Measurements from ENCODE around the gene FPR3.
A peak's percentile ranks its signal among the peaks of the same experiment; 100 is the strongest.

FPR3 gene

DNA sequence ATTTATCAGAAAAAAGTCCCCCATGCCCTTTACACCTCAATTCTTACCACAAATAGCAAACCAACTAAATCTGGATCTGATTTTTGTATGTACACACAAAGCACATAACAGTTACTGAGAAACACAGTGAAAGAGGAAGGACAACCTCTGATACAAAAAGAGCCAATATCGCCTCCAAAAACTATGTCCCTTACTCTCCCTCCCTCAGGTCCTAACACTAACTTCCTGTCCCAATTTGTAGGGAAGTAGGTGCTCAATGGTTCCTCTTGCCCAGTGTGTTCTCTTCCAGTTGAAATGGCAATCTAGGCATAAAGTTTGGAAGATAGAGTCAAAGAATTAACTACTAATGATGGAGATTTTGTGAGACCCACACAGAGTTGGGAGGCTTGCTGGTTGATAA lies 15.8 kb upstream of the FPR3 start:
- peaks cover 19% of the 10 kb centered on the region; the same call in 1 of the 2 replicates for H3K27me3 ChIP-seq (ENCODE audit: low read depth, low read length)
- no peak overlapping the region for H3K9ac ChIP-seq (ENCODE audit: low read length)
- peak overlapping the region; percentile 72 for H3K4me2 ChIP-seq (ENCODE audit: low read length)
- no peak for TF ChIP-seq EZH2phosphoT487 (IDR thresholded peaks at IDR 0.05; ENCODE audit: low read depth)
- TF ChIP-seq, protein P1, sequence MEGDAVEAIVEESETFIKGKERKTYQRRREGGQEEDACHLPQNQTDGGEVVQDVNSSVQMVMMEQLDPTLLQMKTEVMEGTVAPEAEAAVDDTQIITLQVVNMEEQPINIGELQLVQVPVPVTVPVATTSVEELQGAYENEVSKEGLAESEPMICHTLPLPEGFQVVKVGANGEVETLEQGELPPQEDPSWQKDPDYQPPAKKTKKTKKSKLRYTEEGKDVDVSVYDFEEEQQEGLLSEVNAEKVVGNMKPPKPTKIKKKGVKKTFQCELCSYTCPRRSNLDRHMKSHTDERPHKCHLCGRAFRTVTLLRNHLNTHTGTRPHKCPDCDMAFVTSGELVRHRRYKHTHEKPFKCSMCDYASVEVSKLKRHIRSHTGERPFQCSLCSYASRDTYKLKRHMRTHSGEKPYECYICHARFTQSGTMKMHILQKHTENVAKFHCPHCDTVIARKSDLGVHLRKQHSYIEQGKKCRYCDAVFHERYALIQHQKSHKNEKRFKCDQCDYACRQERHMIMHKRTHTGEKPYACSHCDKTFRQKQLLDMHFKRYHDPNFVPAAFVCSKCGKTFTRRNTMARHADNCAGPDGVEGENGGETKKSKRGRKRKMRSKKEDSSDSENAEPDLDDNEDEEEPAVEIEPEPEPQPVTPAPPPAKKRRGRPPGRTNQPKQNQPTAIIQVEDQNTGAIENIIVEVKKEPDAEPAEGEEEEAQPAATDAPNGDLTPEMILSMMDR (IDR thresholded peaks at IDR 0.05; ENCODE audit: low read depth, low read length), result no peak
- peaks cover 6% of the 10 kb centered on the region for H3K9me3 ChIP-seq (ENCODE audit: insufficient read depth, low read length)
- peak overlapping the region; percentile 36 for H3K27ac ChIP-seq (ENCODE audit: low read length)
- H4K20me1 ChIP-seq (ENCODE audit: insufficient read depth, low read length), result no peaks in the 10 kb centered on the region
- peak overlapping the region; percentile 32; the same call in 1 of the 2 replicates for H3K4me3 ChIP-seq (ENCODE audit: low read length)
- H3K4me1 ChIP-seq (ENCODE audit: low read length), result peaks cover 49% of the 10 kb centered on the region
- no peak overlapping the region for H2AFZ ChIP-seq (ENCODE audit: low read depth, low read length)
- H3K79me2 ChIP-seq (ENCODE audit: low read length), result no peaks in the 10 kb centered on the region
- no peaks in the 10 kb centered on the region for H3K36me3 ChIP-seq (replicated peaks; ENCODE audit: low read depth, low read length)

DNA sequence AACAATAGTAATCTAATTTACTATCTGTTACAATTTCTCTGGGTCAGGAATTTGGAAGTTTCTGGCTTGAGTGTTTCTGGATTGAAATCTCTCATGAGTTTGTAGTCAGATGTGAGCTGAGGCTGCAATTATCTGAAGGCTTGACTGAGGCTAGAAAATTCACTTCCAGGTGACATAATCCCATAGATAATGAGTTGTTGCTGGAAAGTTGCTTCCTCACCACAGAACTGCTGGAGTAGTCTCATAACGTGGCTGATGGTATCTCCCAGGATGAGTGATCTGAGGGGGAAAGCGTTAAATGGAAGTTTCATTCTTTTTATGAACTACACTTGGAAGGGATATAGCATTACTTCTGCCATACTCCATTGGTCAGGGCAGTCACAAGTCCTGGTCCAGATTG lies 15.3 kb upstream of the FPR3 start:
- Histone ChIP-seq H3K4me3 (ENCODE audit: low read length) (no peak overlapping the region), H3K79me2 (ENCODE audit: low read length) (no peaks in the 10 kb centered on the region), H3K9me3 (ENCODE audit: insufficient read depth, low read length) (peaks cover 6% of the 10 kb centered on the region), H3K27me3 (ENCODE audit: low read depth, low read length) (peaks cover 17% of the 10 kb centered on the region; the same call in 1 of the 2 replicates), H3K27ac (ENCODE audit: low read length) (peak overlapping the region; percentile 36; the same call in 1 of the 2 replicates), H4K20me1 (ENCODE audit: insufficient read depth, low read length) (no peaks in the 10 kb centered on the region), H3K4me2 (ENCODE audit: low read length) (peak overlapping the region; percentile 72), H3K36me3 (replicated peaks; ENCODE audit: low read depth, low read length) (no peaks in the 10 kb centered on the region), H3K9ac (ENCODE audit: low read length) (no peak overlapping the region), H2AFZ (ENCODE audit: low read depth, low read length) (no peak overlapping the region), H3K4me1 (ENCODE audit: low read length) (peaks cover 54% of the 10 kb centered on the region)
- TF ChIP-seq, protein P1 (IDR thresholded peaks at IDR 0.05; ENCODE audit: low read depth, low read length), result no peak
- no peak for TF ChIP-seq EZH2phosphoT487 (IDR thresholded peaks at IDR 0.05; ENCODE audit: low read depth)

DNA sequence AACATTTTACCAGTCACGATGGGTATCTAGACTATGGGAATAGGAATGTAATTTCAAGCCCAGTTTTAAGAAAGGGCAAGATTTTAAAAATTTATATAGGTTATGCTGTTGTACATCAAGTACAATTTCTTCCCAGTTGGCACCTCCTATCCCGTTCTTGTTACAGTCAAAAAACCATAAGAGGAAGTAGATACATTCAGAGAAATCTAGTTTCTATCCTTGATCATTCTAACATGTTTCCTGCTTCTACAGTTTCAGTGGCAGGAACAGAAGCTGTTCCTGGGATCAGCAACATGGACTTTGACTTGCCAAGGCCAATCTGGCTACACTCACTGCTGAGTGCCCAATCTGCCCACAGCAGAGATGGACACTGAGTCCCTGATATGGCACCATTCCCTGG lies 14.7 kb upstream of the FPR3 start:
- no peak overlapping the region for H3K27ac ChIP-seq (ENCODE audit: low read length)
- no peaks in the 10 kb centered on the region for H3K79me2 ChIP-seq (ENCODE audit: low read length)
- H3K27me3 ChIP-seq (ENCODE audit: low read depth, low read length), result peaks cover 11% of the 10 kb centered on the region; the same call in 1 of the 2 replicates
- no peak overlapping the region for H2AFZ ChIP-seq (ENCODE audit: low read depth, low read length)
- H3K36me3 ChIP-seq (replicated peaks; ENCODE audit: low read depth, low read length), result no peaks in the 10 kb centered on the region
- no peak overlapping the region for H3K4me3 ChIP-seq (ENCODE audit: low read length)
- H3K9me3 ChIP-seq (ENCODE audit: insufficient read depth, low read length), result peaks cover 6% of the 10 kb centered on the region
- no peak overlapping the region for H3K9ac ChIP-seq (ENCODE audit: low read length)
- peaks cover 60% of the 10 kb centered on the region for H3K4me1 ChIP-seq (ENCODE audit: low read length)
- TF ChIP-seq, protein P1 (IDR thresholded peaks at IDR 0.05; ENCODE audit: low read depth, low read length), result no peak
- TF ChIP-seq EZH2phosphoT487 (IDR thresholded peaks at IDR 0.05; ENCODE audit: low read depth), result no peak
- 0 out of 2 replicates have a peak overlapping the region, but pooled peaks have one; percentile 3 for H3K4me2 ChIP-seq (ENCODE audit: low read length)
- no peaks in the 10 kb centered on the region for H4K20me1 ChIP-seq (ENCODE audit: insufficient read depth, low read length)

DNA sequence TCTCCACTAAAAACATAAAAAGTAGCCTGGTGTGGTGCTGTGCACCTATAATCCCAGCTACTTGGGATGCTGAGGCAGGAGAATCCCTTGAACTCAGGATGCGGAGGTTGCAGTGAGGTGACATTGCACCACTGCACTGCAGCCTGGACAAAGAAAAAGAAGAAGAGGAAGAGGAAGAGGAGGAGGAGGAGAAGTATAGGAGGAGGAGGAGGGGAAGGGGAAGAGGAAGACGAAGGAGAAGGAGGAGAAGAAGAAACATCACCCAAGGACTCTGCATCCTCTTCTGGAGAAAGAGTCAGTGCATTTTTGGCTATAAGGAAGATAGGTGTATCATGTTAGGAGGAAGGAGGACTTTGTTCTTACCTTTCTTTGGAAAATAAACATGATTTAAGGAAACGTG lies 13.0 kb upstream of the FPR3 start:
- H2AFZ ChIP-seq (ENCODE audit: low read depth, low read length), result no peak overlapping the region
- H3K27me3 ChIP-seq (ENCODE audit: low read depth, low read length), result no peaks in the 10 kb centered on the region
- no peak overlapping the region for H3K4me2 ChIP-seq (ENCODE audit: low read length)
- no peaks in the 10 kb centered on the region for H3K36me3 ChIP-seq (replicated peaks; ENCODE audit: low read depth, low read length)
- no peaks in the 10 kb centered on the region for H4K20me1 ChIP-seq (ENCODE audit: insufficient read depth, low read length)
- no peaks in the 10 kb centered on the region for H3K79me2 ChIP-seq (ENCODE audit: low read length)
- no peak overlapping the region for H3K9ac ChIP-seq (ENCODE audit: low read length)
- TF ChIP-seq EZH2phosphoT487 (IDR thresholded peaks at IDR 0.05; ENCODE audit: low read depth), result no peak
- TF ChIP-seq, protein P1 (IDR thresholded peaks at IDR 0.05; ENCODE audit: low read depth, low read length), result no peak
- no peak overlapping the region for H3K27ac ChIP-seq (ENCODE audit: low read length)
- no peak overlapping the region for H3K4me3 ChIP-seq (ENCODE audit: low read length)
- peaks cover 6% of the 10 kb centered on the region for H3K9me3 ChIP-seq (ENCODE audit: insufficient read depth, low read length)
- peaks cover 77% of the 10 kb centered on the region for H3K4me1 ChIP-seq (ENCODE audit: low read length)

Measured in OCI-LY3 (cell line).